Measurements from ENCODE around the gene ZDHHC11.
"Not testable (repeated sequence)": the region's sequence is repeated elsewhere in the genome, so short reads cannot be mapped to it uniquely, and the experiment has no call there.

Gene ZDHHC11

DNA sequence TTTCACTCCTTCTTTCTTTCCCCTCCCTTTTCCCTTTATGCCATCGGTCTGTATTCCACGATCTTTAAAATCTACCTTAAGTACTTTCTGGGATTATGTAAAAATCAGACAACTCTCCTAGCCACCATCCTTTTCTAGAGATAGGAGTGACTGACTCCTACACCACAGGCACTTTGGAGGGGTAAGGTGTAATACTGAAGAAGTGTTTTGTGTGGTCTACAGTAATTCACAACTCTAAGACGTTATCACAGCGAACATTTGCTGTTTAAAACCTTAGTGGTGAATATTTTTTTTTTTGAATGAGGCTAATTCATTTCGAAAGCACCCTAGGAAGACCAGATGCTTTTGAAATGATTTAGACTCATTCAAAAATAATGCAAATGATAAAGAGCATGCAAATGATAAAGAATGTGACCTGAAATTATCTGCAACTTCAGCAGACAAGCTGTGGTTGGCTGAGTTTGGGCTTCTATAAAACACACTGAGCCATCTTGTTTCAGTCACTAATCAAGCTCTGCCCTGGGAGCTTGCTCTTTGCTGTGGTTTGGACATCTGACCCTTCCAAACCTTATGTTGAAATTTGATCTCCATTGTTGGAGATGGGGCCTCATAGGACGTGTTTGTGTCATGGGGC lies 52.2 kb downstream of the ZDHHC11 start:
- not testable (repeated sequence) for DNase-seq

GRCh38 chr5:797986-798385 lies 52.8 kb downstream of the ZDHHC11 start:
- not testable (repeated sequence) for DNase-seq

- DNase-seq, result not testable (repeated sequence)
Measured at GRCh38 chr5:795873-796272, 54.9 kb downstream of the ZDHHC11 start.

DNA sequence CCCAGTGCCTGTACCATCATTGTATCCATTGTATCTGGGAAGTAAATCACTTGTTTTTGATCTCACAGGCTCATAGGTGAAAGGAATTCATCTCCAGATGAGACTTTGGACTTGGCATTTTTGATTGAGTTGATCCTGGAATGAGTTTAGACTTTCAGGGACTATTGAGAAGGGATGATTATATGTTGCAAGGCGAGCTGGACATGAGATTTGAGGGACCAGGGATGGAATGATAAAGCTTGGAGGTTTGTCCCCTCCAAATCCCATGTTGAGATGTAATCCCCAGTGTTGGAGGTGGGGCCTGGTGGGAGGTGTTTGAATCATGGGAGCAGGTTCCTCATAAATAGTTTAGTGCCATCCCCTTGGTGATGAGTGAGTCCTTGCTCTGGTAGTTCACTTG lies 55.8 kb downstream of the ZDHHC11 start:
- DNase-seq, result not testable (repeated sequence)

DNA sequence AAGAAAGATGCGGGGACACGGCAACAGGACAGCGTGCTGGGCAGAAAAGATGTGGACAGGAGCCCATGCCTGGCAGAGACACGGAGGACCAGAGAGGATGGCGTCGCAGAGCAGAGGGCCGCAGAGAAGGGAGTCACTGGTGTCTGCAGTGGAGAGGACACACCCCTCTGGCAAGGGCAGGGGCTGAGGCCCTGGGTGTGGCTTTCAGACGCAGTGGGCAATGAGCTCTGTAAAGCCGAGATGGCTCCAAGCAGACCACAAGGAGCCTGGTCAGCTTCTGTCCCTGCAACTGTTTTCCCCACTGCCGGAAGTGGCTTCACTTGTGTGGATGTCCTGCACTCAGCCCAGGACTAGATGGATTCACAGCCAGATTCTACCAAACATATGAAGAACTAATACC lies 62.1 kb downstream of the ZDHHC11 start:
- DNase-seq, result not testable (repeated sequence)

- DNase-seq, result not testable (repeated sequence)
Measured at GRCh38 chr5:787857-788233, 62.9 kb downstream of the ZDHHC11 start.

GRCh38 chr5:787224-787856 lies 63.4 kb downstream of the ZDHHC11 start:
- not testable (repeated sequence) for DNase-seq

DNA sequence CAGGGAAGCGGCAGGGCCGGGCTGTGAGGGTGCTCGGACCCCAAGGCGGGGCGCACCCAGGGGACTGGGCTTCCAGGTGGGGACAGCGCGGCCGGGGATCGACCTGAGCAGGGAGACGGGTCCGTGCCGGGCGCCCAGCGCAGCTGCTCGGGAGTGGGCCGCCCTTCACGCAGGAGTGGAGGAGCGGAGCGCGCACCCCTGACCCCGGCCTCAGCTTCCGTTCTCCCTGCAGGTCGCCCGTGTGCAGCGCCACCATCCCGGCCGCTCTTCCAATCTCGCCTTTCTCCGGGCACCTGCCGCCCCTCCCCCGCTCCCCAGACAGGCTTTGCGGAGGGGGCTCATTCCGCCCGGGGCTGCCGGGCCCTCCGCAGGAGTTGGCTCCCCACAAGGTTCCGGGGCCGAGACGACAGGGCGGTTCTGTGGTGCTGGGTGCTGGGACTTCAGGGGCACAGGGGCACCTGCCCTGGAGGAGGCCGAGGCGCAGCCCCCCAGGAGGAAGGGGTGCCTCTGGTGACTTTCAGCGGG lies 65.5 kb downstream of the ZDHHC11 start:
- DNase-seq, result not testable (repeated sequence)

GRCh38 chr5:784428-785177 lies 66.2 kb downstream of the ZDHHC11 start, which contains the start of gene ZDHHC11B:
Gene ZDHHC11B, minus strand, starts transcription at chr5:784729. Its CDS starts 17,810 bp downstream, at chr5:766919.
- not testable (repeated sequence) for DNase-seq

DNA sequence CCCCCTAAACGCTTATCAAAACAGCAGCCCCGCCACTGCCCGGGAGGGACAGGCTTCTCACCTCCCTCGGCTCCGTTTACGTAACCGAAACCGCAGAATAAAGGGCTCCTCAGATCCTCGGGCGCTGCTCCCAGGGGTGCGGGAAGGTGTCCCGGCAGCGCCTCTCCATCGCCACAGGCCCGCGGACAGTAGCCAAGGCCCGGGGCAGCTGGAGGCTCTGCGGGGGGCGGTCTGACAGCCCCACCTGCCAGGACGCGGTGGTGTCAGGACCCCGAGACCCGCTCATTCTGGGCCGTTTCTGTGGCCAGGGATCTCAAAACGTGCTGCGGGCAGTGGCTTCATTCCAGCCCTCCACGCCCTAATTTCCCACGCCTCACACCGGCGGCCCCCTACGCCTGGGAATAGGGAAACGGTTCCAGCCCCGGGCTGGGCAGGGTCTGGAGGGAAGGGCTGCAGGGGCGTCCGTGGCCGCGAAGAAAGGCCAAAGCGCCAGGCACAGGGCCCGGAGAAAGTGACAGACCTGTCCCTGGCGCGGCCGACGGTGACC lies 66.8 kb downstream of the ZDHHC11 start:
- not testable (repeated sequence) for DNase-seq

- DNase-seq, result not testable (repeated sequence)
Measured at GRCh38 chr5:783049-783802, 67.6 kb downstream of the ZDHHC11 start.

DNA sequence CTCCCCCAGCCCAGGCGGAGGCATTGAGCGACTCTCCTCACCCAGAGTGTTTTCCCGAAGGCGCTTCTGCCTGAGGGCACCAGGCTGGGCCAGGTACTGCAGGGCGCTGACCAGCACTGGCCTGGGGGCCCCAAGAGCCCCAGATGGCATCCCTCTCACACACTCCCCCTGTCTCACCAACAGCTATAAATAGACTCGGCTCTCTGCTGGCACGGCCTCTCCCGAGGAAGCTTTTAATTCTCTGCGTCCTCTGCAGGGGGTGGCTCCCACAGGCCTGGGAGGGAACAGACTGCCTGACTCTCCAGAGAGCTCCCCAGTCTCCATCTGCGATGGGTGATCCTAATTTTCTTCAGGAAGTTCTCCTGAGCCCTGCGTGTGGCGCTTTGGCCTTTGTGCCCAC lies 68.4 kb downstream of the ZDHHC11 start:
- not testable (repeated sequence) for DNase-seq

DNA sequence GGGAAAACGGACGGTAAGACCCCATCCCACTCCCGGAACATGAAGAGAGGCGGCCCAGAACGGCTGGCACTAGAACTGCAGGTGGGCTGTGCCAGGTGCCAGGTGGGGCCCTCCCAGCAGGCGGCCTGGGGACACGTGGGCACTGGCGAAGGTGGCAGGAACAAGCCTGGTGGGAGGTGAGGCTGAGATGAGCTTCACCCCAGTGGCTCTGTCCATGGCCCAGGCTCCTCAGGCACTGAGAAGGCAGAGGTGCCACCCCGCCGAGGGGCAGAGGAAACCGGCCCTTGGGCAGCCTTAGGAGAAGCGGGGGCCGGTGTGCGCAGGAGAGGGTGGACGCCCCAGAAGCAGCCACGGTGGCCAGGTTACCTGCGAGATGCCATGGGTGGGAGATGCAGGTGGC lies 70.2 kb downstream of the ZDHHC11 start:
- DNase-seq, result not testable (repeated sequence)

DNA sequence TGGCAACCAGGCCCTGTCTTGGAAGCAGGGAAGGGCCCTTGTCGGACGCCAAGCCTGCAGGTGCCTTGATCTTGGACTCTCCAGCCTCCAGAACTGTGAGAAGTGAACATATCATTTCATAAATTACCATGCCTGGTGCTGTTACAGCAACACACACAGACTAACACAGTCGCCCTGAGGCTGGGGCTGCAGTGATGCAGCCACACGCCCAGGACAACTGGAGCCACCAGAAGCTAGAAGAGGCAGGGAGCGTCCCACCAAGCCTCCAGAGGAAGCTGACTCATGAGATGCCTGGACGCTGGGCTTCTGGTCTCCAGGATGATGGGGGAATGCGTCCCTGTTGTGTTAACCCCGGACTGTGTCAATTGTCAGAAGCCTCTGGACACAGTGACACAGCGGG lies 71.8 kb downstream of the ZDHHC11 start:
- not testable (repeated sequence) for DNase-seq

DNA sequence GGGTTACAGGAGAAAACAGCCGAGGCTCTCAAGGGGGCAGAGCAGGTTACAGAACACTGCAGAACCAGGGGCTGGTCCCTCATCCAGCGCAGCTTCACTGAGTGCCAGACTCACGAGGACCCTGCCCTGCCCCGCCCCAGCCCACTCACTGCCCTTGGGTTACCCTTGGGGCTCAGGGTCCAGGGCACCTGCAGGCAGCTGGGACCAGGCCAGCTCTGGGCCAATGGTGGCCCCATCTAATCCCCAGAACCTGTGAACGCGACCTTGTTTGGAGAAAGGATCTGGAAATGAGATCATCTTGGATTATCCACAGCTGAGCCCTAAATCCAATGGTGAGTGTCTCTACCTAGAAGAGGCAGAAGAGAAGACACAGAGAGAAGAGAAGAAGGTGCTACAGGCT lies 72.4 kb downstream of the ZDHHC11 start:
- DNase-seq, result not testable (repeated sequence)

DNA sequence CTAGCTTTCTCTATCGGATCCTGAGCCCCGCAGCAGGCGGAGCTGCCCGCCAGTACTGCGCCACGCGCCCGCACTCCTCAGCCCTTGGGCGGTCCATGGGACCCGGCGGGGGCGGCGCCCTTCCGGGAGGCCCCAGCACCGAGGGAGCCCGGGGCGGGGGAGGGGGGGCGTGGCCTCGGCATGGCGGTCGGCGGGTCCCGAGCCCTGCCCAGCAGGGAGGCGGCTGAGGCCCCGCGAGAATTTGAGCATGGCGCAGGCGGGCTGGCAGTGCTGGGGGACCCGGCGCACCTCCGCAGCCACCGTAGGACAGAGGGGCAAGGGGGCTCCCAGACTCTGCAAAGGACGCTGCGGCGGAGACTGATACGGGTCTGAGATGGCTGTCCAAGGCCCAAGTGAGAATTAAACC lies 73.0 kb downstream of the ZDHHC11 start:
- no peak for DNase-seq

DNA sequence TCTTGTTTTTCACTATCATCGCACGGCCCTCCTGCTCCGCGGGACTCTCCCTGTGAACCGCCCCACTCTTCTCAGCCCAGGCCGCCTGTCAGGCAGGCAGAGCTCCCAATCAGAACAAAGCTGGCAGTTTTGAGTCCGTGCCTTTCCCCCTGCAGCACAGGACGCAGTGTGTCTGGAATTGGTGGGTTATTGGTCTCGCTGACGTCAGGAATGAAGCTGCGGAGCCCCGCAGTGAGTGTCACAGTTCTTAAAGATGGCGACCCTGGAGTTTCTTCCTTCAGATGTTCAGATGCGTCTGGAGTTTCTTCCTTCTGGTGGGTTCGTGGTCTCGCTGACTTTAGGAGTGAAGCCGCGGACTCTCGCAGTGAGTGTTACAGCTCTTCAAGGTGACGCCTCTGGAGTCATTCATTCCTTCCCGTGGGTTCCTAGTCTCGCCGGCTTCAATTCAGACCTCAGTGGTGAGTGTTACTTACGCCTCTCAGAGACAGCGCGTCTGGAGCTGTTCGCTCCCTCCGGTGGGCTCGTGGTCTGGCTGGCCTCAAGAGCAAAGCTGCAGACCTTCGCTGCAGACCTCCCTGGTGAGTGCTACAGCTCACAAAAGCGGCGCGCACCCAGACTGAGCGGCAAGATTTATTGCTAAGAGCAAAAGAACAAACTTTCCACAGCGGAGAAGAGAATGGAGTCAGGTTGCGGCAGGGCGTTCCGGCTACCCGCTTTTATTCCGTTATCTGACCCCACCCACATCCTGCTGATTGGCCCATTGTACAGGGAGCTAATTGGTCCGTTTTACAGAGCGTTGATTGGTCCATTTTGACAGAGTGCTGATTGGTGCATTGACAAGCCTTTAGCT lies 73.7 kb downstream of the ZDHHC11 start:
- no peak for DNase-seq

DNA sequence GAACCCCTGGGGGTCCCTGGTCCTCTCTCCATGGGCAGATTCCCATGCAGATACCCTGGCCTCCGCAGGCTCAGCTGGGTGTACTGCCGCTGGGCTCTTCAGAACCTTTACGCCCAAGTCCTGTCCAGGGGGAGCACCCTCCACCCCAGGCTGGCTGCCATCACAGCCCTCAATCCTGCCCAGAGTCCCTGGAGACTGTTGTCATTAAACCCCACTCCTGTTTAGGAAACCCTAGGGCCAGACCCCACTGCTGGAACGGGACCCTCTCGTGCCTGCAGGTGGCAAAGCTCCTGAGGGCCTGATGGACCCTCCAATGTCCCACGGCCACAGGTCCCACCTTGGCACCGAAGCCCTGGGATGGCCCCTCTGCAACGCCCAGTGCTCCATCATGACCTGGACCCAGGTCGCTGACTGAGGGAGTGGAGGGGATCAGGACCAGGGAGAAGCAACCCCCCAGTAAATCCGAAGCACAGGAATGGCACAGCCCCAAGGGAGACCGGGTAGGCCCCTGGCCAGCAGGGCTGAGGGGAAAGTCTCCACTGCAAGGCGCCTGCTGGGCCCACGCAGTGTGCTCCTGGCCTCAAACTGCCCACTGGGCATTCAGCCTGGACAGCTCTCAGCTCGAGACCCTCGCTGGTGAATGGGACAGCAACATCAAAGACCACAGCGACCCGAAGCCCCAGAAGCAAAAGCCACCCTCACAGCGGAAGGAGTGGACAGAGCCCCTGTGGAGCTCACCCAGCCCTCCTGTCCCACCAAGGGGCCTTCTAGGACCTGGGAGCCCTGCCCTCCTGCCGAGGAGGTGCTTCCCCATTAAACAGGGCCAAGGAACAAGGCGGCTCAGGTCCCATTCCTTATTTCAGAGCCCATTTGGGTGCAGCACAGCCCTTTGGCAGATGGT lies 74.6 kb downstream of the ZDHHC11 start:
- DNase-seq, result no peak

GRCh38 chr5:775595-775960 lies 75.2 kb downstream of the ZDHHC11 start:
- DNase-seq, result not testable (repeated sequence)

- DNase-seq, result not testable (repeated sequence)
Measured at GRCh38 chr5:774854-775505, 75.8 kb downstream of the ZDHHC11 start.
